MCF 10A (cell line): ENCODE data around the gene CACNA2D3. TPM values are rescaled to one million over a fixed set of nuclear protein-coding genes. Genes with fewer than 3 reads are reported as not detected.

Source experiments
- BruUV-seq: library from RNA; stranded (reverse); fragments of 400-500 nt; replicated peaks from 2 replicates; lab custom pipeline; 2021; lab: Mats Ljungman, UMichigan
- CTCF ChIA-PET: fragments of 300-600 bp; sonication (Branson Sonifier 250); formaldehyde crosslinking; extraction: SDS; loops from one replicate; lab custom pipeline; 2021; ENCODE audit warnings: antibody characterized with exemption, inconsistent platforms; lab: Yijun Ruan, JAX
- POLR2A ChIA-PET: fragments of 300-600, 350-650 bp; sonication (Branson Sonifier 250); formaldehyde crosslinking; extraction: SDS; loops from one replicate; lab custom pipeline; 2020; ENCODE audit warnings: antibody characterized with exemption, inconsistent platforms; lab: Yijun Ruan, JAX
- DNase-seq: peaks from one replicate; pipeline ENCODE4 v3.0.0-alpha.2; 2018; ENCODE audit not compliant: unreplicated experiment
- H3K27ac Mint-ChIP-seq: one replicate; pipeline ENCODE4 v1.8.0; 2022; ENCODE audit warnings: mild to moderate bottlenecking, low read depth, mixed read lengths; ENCODE audit not compliant: unreplicated experiment
- H3K27me3 Mint-ChIP-seq: one replicate; pipeline ENCODE4 v1.8.0; 2022; ENCODE audit warnings: mixed read lengths; ENCODE audit not compliant: insufficient read depth, unreplicated experiment
- H3K36me3 Mint-ChIP-seq: one replicate; pipeline ENCODE4 v1.8.0; 2022; ENCODE audit warnings: mild to moderate bottlenecking, moderate library complexity, mixed read lengths; ENCODE audit not compliant: insufficient read depth, unreplicated experiment
- H3K4me1 Mint-ChIP-seq: one replicate; pipeline ENCODE4 v1.8.0; 2022; ENCODE audit warnings: mixed read lengths; ENCODE audit not compliant: insufficient read depth, unreplicated experiment
- H3K4me3 Mint-ChIP-seq: one replicate; pipeline ENCODE4 v1.8.0; 2022; ENCODE audit warnings: mild to moderate bottlenecking, moderate library complexity, mixed read lengths; ENCODE audit not compliant: unreplicated experiment
- H3K9me3 Mint-ChIP-seq: one replicate; pipeline ENCODE4 v1.8.0; 2022; ENCODE audit warnings: mixed read lengths; ENCODE audit not compliant: unreplicated experiment
- CTCF ChIP-seq: fragments of 200-600 bp; IDR thresholded peaks from one replicate; pipeline ENCODE4 v1.8.0; 2022; ENCODE audit warnings: antibody characterized with exemption, mild to moderate bottlenecking; ENCODE audit not compliant: unreplicated experiment
- intact Hi-C: fragments of 100-400 bp; cut with micrococcal nuclease; formaldehyde crosslinking; loops from 2 replicates; pipeline ENCODE4 v1.14.1; 2022
- total RNA-seq: library from RNA; stranded (reverse); gene quantifications from 2 replicates; pipeline ENCODE4 v1.2.3, GENCODE V29; 2022

CACNA2D3 gene
- total RNA-seq, 1 experiment from 2014 or later: 2.3 TPM

DNA sequence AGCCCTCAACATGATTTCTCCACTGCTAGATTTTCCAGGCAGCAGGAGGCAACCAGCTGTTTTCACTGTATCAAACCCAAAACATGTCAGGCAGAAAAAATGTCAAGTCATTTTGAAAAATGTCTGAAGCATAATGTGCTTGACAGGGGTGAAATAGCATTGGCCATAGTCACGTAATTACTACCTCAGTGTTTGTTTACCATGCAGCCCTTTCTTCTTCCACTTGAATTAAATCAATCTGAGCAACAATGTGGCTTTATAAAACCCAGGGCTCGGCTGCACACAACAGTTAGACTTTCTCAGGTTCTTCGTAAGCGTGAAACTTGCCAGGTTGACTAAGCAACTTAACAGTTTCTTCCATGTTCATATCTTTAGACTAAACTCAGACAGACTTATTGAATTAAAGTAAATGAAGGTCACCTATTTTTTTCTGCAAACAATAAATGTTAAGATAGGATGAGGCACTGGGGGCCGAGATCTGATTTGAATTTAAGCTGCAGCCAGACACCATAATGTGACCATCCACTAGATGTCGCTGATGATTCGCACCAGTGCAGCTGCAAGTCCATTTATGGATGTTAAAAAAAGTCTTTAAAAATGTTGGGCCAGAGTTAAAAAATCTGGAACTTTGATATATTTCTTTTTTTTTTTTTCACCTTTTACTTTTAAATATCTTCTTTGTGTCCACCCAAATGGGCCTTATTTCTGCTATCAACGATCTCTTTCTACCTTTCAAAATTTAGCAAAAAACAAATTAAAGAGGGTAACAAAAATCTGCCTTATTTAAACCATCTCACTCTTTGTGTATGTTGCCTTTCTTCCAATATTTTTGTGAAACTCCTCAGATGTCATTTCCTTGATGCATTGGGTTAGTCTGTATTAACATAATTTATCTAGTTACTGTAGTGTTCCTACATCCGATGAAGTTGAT lies 305.9 kb downstream of the CACNA2D3 start:
- intact Hi-C loops: loop anchor here (1.0 to 5.0 kb wide), 3 partner anchors 427 to 1294 kb away; no protein-coding TSS in a partner anchor
- no peaks in the 10 kb centered on the region for H3K9me3 Mint-ChIP-seq
- no peaks in the 10 kb centered on the region for H3K4me1 Mint-ChIP-seq
- H3K27ac Mint-ChIP-seq: no peak overlapping the region
- H3K36me3 Mint-ChIP-seq: no peaks in the 10 kb centered on the region
- TF ChIP-seq CTCF: peak; percentile 78
- ChIA-PET POLR2A (interaction anchor here (0.5 to 0.7 kb wide), 2 partner anchors 355 to 465 kb away, joined by 3 read pairs; no protein-coding TSS in a partner anchor), CTCF (interaction anchor here (0.5 to 3.7 kb wide), 25 partner anchors 9 to 1799 kb away, joined by 3 to 24 read pairs (median 3); no protein-coding TSS in a partner anchor)
- peak; percentile 62 for DNase-seq
- peaks cover 12% of the 10 kb centered on the region for H3K27me3 Mint-ChIP-seq
- H3K4me3 Mint-ChIP-seq: no peak overlapping the region
- no TSS peak for BruUV-seq

- no peak overlapping the region for H3K27ac Mint-ChIP-seq
- H3K4me3 Mint-ChIP-seq: no peak overlapping the region
- no TSS peak for BruUV-seq
- ChIA-PET CTCF (interaction anchor here (1.2 kb wide), 1 partner anchor 406 kb away, joined by 4 read pairs; no protein-coding TSS in a partner anchor), POLR2A (no interaction called here)
- no peak for TF ChIP-seq CTCF
- no peak for DNase-seq
- no peaks in the 10 kb centered on the region for H3K36me3 Mint-ChIP-seq
- no peaks in the 10 kb centered on the region for H3K4me1 Mint-ChIP-seq
- H3K27me3 Mint-ChIP-seq: no peaks in the 10 kb centered on the region
- no peaks in the 10 kb centered on the region for H3K9me3 Mint-ChIP-seq
- intact Hi-C loops: loop anchor here (5.0 kb wide), 1 partner anchor 496 kb away; no protein-coding TSS in a partner anchor
Observed at GRCh38 chr3:54432975-54433374, 310.6 kb downstream of the CACNA2D3 start.

- peak; percentile 34 for DNase-seq
- intact Hi-C loops: loop anchor here (5.0 kb wide), 1 partner anchor 497 kb away; no protein-coding TSS in a partner anchor
Observed at GRCh38 chr3:54433846-54434245, 311.5 kb downstream of the CACNA2D3 start.

More at GRCh38 chr3:54433846-54434245, 311.5 kb downstream of the CACNA2D3 start:
- no TSS peak for BruUV-seq
- H3K4me1 Mint-ChIP-seq: no peaks in the 10 kb centered on the region
- ChIA-PET POLR2A (no interaction called here), CTCF (interaction anchor here (0.6 to 1.2 kb wide), 8 partner anchors 9 to 1187 kb away, joined by 3 to 5 read pairs (median 3); no protein-coding TSS in a partner anchor)
- H3K4me3 Mint-ChIP-seq: no peak overlapping the region
- H3K9me3 Mint-ChIP-seq: no peaks in the 10 kb centered on the region
- H3K27me3 Mint-ChIP-seq: peaks cover 4% of the 10 kb centered on the region
- no peak overlapping the region for H3K27ac Mint-ChIP-seq
- no peaks in the 10 kb centered on the region for H3K36me3 Mint-ChIP-seq
- no peak for TF ChIP-seq CTCF
